ENCODE measurements around the gene KCNQ1. TPM values are rescaled to one million over a fixed set of nuclear protein-coding genes. Genes with fewer than 3 reads are reported as not detected.
A peak's percentile ranks its signal among the peaks of the same experiment; 100 is the strongest.

KCNQ1 gene
- total RNA-seq, 2 experiments from 2014 or later = 24.2 to 26.6 TPM

GRCh38 chr11:2790568-2790921, 345.7 kb downstream of the KCNQ1 start:
- peaks cover 6% of the 10 kb centered on the region for H3K36me3 Mint-ChIP-seq

GRCh38 chr11:2791139-2791520, 346.3 kb downstream of the KCNQ1 start:
- POLR2A ChIA-PET = no interaction called here
- peak overlapping the region; percentile 3 for H3K4me3 Mint-ChIP-seq
- no peaks in the 10 kb centered on the region for H3K27me3 Mint-ChIP-seq
- ATAC-seq (ENCODE audit: low read depth) = no peak
- peaks cover 6% of the 10 kb centered on the region for H3K36me3 Mint-ChIP-seq
- peaks cover 4% of the 10 kb centered on the region for H3K9me3 Mint-ChIP-seq
- DNase-seq = no peak
- H3K27ac Mint-ChIP-seq = no peak overlapping the region
- no peaks in the 10 kb centered on the region for H3K4me1 Mint-ChIP-seq

More at GRCh38 chr11:2790568-2790921, 345.7 kb downstream of the KCNQ1 start:
- H3K27me3 Mint-ChIP-seq = no peaks in the 10 kb centered on the region
- ATAC-seq (ENCODE audit: low read depth) (no peak), DNase-seq (no peak)
- POLR2A ChIA-PET = no interaction called here
- no peak overlapping the region for H3K27ac Mint-ChIP-seq
- peaks cover 4% of the 10 kb centered on the region for H3K9me3 Mint-ChIP-seq
- H3K4me1 Mint-ChIP-seq = no peaks in the 10 kb centered on the region
- peak overlapping the region; percentile 3 for H3K4me3 Mint-ChIP-seq

GRCh38 chr11:2791521-2792380, 346.9 kb downstream of the KCNQ1 start:
- H3K36me3 Mint-ChIP-seq = peaks cover 2% of the 10 kb centered on the region
- H3K4me3 Mint-ChIP-seq = peak overlapping the region; percentile 66
- H3K9me3 Mint-ChIP-seq = no peaks in the 10 kb centered on the region
- H3K4me1 Mint-ChIP-seq = no peaks in the 10 kb centered on the region
- POLR2A ChIA-PET = no interaction called here
- peak; percentile 60 for DNase-seq
- no peaks in the 10 kb centered on the region for H3K27me3 Mint-ChIP-seq
- H3K27ac Mint-ChIP-seq = peak overlapping the region; percentile 65
- ATAC-seq (ENCODE audit: low read depth) = peak; percentile 72

- POLR2A ChIA-PET = no interaction called here
- Mint-ChIP-seq H3K4me1 (no peaks in the 10 kb centered on the region), H3K4me3 (peak overlapping the region; percentile 66), H3K36me3 (peaks cover 2% of the 10 kb centered on the region), H3K9me3 (no peaks in the 10 kb centered on the region), H3K27me3 (no peaks in the 10 kb centered on the region), H3K27ac (no peak overlapping the region)
- ATAC-seq (ENCODE audit: low read depth) (no peak), DNase-seq (peak; percentile 23)
These were observed 347.8 kb downstream of the KCNQ1 start for GRCh38 chr11:2792381-2793250.

GRCh38 chr11:2793701-2794045, 348.9 kb downstream of the KCNQ1 start:
- ATAC-seq (ENCODE audit: low read depth) = no peak
- POLR2A ChIA-PET = no interaction called here
- no peak overlapping the region for H3K4me3 Mint-ChIP-seq
- H3K27ac Mint-ChIP-seq = no peak overlapping the region
- no peaks in the 10 kb centered on the region for H3K27me3 Mint-ChIP-seq
- no peaks in the 10 kb centered on the region for H3K4me1 Mint-ChIP-seq
- DNase-seq = peak; percentile 21
- H3K36me3 Mint-ChIP-seq = peaks cover 2% of the 10 kb centered on the region
- H3K9me3 Mint-ChIP-seq = no peaks in the 10 kb centered on the region

- peaks cover 2% of the 10 kb centered on the region for H3K36me3 Mint-ChIP-seq
- DNase-seq (peak; percentile 28), ATAC-seq (ENCODE audit: low read depth) (no peak)
- no peaks in the 10 kb centered on the region for H3K27me3 Mint-ChIP-seq
- H3K4me1 Mint-ChIP-seq = no peaks in the 10 kb centered on the region
- POLR2A ChIA-PET = no interaction called here
- no peaks in the 10 kb centered on the region for H3K9me3 Mint-ChIP-seq
- H3K27ac Mint-ChIP-seq = no peak overlapping the region
- no peak overlapping the region for H3K4me3 Mint-ChIP-seq
These were observed 349.5 kb downstream of the KCNQ1 start for GRCh38 chr11:2794046-2794967.

- Mint-ChIP-seq H3K4me1 (no peaks in the 10 kb centered on the region), H3K27me3 (no peaks in the 10 kb centered on the region), H3K4me3 (no peak overlapping the region), H3K9me3 (no peaks in the 10 kb centered on the region), H3K27ac (no peak overlapping the region), H3K36me3 (peaks cover 2% of the 10 kb centered on the region)
- peak; percentile 23 for DNase-seq
- POLR2A ChIA-PET = no interaction called here
- no peak for ATAC-seq (ENCODE audit: low read depth)
These were observed 350.1 kb downstream of the KCNQ1 start for GRCh38 chr11:2794968-2795322.

GRCh38 chr11:2795491-2795991, 350.7 kb downstream of the KCNQ1 start:
- Mint-ChIP-seq H3K27me3 (no peaks in the 10 kb centered on the region), H3K36me3 (peaks cover 2% of the 10 kb centered on the region), H3K9me3 (no peaks in the 10 kb centered on the region), H3K4me3 (no peak overlapping the region), H3K27ac (no peak overlapping the region), H3K4me1 (no peaks in the 10 kb centered on the region)
- POLR2A ChIA-PET = no interaction called here
- ATAC-seq (ENCODE audit: low read depth) (no peak), DNase-seq (peak; percentile 12)

- POLR2A ChIA-PET = no interaction called here
- peak; percentile 16 for DNase-seq
- H3K36me3 Mint-ChIP-seq = no peaks in the 10 kb centered on the region
- H3K4me1 Mint-ChIP-seq = no peaks in the 10 kb centered on the region
- H3K9me3 Mint-ChIP-seq = no peaks in the 10 kb centered on the region
- H3K27ac Mint-ChIP-seq = no peak overlapping the region
- no peak overlapping the region for H3K4me3 Mint-ChIP-seq
- no peak for ATAC-seq (ENCODE audit: low read depth)
- H3K27me3 Mint-ChIP-seq = no peaks in the 10 kb centered on the region
These were observed 351.3 kb downstream of the KCNQ1 start for GRCh38 chr11:2796091-2796490.

- POLR2A ChIA-PET = no interaction called here
- Mint-ChIP-seq H3K4me1 (no peaks in the 10 kb centered on the region), H3K27me3 (no peaks in the 10 kb centered on the region), H3K9me3 (no peaks in the 10 kb centered on the region), H3K36me3 (no peaks in the 10 kb centered on the region), H3K27ac (no peak overlapping the region), H3K4me3 (no peak overlapping the region)
- ATAC-seq (ENCODE audit: low read depth) (no peak), DNase-seq (peak; percentile 20)
These were observed 351.8 kb downstream of the KCNQ1 start for GRCh38 chr11:2796508-2797113.

- Mint-ChIP-seq H3K9me3 (no peaks in the 10 kb centered on the region), H3K27me3 (no peaks in the 10 kb centered on the region), H3K27ac (no peak overlapping the region), H3K4me1 (no peaks in the 10 kb centered on the region), H3K4me3 (no peak overlapping the region), H3K36me3 (no peaks in the 10 kb centered on the region)
- ATAC-seq (ENCODE audit: low read depth) = no peak
- no peak for DNase-seq
- POLR2A ChIA-PET = no interaction called here
These were observed 352.4 kb downstream of the KCNQ1 start for GRCh38 chr11:2797121-2797711.

GRCh38 chr11:2797741-2798361, 353.0 kb downstream of the KCNQ1 start:
- POLR2A ChIA-PET = no interaction called here
- Mint-ChIP-seq H3K9me3 (no peaks in the 10 kb centered on the region), H3K27ac (no peak overlapping the region), H3K36me3 (no peaks in the 10 kb centered on the region), H3K4me1 (no peaks in the 10 kb centered on the region), H3K4me3 (no peak overlapping the region), H3K27me3 (no peaks in the 10 kb centered on the region)
- peak; percentile 24 for DNase-seq
- ATAC-seq (ENCODE audit: low read depth) = no peak
